Measurements from ENCODE around the gene SOWAHA. TPM values are rescaled to one million over a fixed set of nuclear protein-coding genes. Genes with fewer than 3 reads are reported as not detected.

The SOWAHA gene
- total RNA-seq, 4 donors from 2014 or later: 0.27 to 0.87 TPM; not detected in 2

DNA sequence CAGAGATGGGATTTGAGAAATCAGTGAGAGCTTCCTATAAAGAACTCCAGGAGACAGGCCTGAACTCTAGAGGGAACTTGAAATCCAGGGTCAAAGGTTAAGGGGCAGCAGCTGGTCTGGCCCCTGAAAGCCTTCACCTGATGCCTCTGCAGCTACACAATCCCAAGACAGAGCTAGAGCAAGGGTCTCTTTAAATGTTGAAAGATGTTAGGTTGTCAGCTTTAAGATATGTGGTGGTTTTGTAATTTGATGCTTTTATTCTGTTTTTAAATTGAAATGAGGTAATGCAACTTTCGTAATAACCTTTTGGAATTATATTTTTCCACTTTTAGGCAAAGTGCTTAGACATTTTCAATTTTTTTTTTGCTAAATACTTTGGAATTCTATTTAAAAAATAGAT, 2.4 kb downstream of the SOWAHA start:
- 80 to 89% methylated on average over 1 of the region's 1 CpG for WGBS, 2 donors (ENCODE audit: low coverage in 1 of 2)
- peaks cover 0 to 33% (median 9%) of the 10 kb centered on the region in 3 donors for H3K4me1 ChIP-seq
- no peak overlapping the region for H3K4me3 ChIP-seq
- no peak overlapping the region for H3K27ac ChIP-seq
- ATAC-seq: no peak
- TF ChIP-seq EP300 (IDR thresholded peaks at IDR 0.05): no peak
- TF ChIP-seq, protein P1, sequence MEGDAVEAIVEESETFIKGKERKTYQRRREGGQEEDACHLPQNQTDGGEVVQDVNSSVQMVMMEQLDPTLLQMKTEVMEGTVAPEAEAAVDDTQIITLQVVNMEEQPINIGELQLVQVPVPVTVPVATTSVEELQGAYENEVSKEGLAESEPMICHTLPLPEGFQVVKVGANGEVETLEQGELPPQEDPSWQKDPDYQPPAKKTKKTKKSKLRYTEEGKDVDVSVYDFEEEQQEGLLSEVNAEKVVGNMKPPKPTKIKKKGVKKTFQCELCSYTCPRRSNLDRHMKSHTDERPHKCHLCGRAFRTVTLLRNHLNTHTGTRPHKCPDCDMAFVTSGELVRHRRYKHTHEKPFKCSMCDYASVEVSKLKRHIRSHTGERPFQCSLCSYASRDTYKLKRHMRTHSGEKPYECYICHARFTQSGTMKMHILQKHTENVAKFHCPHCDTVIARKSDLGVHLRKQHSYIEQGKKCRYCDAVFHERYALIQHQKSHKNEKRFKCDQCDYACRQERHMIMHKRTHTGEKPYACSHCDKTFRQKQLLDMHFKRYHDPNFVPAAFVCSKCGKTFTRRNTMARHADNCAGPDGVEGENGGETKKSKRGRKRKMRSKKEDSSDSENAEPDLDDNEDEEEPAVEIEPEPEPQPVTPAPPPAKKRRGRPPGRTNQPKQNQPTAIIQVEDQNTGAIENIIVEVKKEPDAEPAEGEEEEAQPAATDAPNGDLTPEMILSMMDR (IDR thresholded peaks at IDR 0.05): no peak
- no peak for TF ChIP-seq POLR2AphosphoS5 (IDR thresholded peaks at IDR 0.05)
- TF ChIP-seq POLR2A (IDR thresholded peaks at IDR 0.05): no peak
- H3K27me3 ChIP-seq: peaks cover 56% of the 10 kb centered on the region
- H3K36me3 ChIP-seq: no peaks in the 10 kb centered on the region
- no peaks in the 10 kb centered on the region for H3K9me3 ChIP-seq

DNA sequence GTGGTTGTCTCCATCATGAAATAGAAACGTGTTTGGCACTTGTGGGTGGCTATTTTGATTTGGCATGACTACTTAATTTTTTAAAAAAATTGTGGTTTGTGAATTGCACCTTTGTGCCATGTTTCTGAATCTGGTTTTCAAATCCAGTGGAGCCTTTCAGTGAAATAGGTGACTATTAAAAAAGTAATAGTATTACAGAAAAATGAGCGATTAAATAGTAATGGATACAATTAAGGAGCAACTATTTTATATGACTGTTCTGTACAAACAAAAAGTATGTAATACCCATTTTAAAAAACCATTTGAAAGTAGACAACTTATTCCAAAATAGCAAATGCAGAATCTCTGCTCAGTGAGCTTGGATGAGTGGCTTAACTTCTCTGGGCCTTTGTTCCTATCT, 3.0 kb downstream of the SOWAHA start:
- no peak for TF ChIP-seq POLR2A (IDR thresholded peaks at IDR 0.05)
- TF ChIP-seq EP300 (IDR thresholded peaks at IDR 0.05): no peak
- no peak for TF ChIP-seq POLR2AphosphoS5 (IDR thresholded peaks at IDR 0.05)
- TF ChIP-seq, protein P1 (IDR thresholded peaks at IDR 0.05): no peak
- Histone ChIP-seq H3K27me3 (peaks cover 50% of the 10 kb centered on the region), H3K9me3 (no peaks in the 10 kb centered on the region), H3K27ac (no peak overlapping the region), H3K4me3 (no peak overlapping the region), H3K4me1 (peaks cover 0 to 33% (median 9%) of the 10 kb centered on the region in 3 donors), H3K36me3 (no peaks in the 10 kb centered on the region)
- ATAC-seq: no peak
- 85 to 87% methylated on average over 2 of the region's 2 CpGs for WGBS, 2 donors (ENCODE audit: low coverage in 1 of 2)

DNA sequence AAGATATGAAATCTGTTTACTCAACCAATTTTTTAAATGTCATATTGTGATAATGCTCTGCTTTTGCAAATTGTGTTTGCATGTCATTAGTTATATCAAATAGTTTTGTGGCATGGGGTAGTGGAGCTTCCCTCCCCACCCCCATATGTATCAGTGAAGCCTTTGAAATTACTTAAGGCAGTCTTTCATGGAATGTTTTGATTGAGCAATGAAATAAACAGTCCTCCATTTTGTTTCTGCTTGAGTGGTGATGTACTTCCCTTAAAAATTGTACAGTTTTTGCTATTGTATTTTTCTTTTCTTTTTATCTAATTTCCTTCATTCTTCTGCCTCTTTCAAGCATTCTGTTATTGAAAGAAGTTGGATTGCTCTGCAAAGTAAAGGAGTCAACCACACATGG, 3.5 kb downstream of the SOWAHA start:
- ATAC-seq: no peak
- H3K27ac ChIP-seq: no peak overlapping the region
- H3K9me3 ChIP-seq: no peaks in the 10 kb centered on the region
- peaks cover 0 to 33% (median 9%) of the 10 kb centered on the region in 3 donors for H3K4me1 ChIP-seq
- H3K36me3 ChIP-seq: no peaks in the 10 kb centered on the region
- peaks cover 45% of the 10 kb centered on the region for H3K27me3 ChIP-seq
- no peak overlapping the region for H3K4me3 ChIP-seq
- TF ChIP-seq POLR2AphosphoS5 (IDR thresholded peaks at IDR 0.05) (no peak), EP300 (IDR thresholded peaks at IDR 0.05) (no peak), POLR2A (IDR thresholded peaks at IDR 0.05) (no peak)
- TF ChIP-seq, protein P1 (IDR thresholded peaks at IDR 0.05): no peak

DNA sequence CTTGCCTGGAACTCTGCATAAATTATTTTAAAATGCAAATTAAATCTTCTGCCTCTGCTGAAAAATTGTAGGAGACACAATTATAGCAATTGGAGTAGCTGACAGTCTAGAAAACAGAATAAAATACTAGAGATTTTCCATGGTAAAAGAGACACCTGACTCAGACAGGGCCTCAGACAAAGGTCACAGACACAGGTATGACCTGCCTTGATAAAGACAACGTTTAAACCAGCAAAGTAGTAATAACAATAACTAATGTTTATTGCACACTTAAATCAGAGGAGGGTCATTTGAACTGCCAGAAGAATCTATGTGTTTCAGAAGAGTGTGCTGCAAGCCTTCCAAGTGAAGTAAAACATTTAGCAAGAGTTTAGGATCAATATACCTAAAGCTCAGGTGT, 3.9 kb downstream of the SOWAHA start:
- peaks cover 41% of the 10 kb centered on the region for H3K27me3 ChIP-seq
- no peaks in the 10 kb centered on the region for H3K9me3 ChIP-seq
- no peak overlapping the region for H3K27ac ChIP-seq
- H3K36me3 ChIP-seq: no peaks in the 10 kb centered on the region
- ATAC-seq: no peak
- peaks cover 0 to 33% (median 9%) of the 10 kb centered on the region in 3 donors for H3K4me1 ChIP-seq
- 64 to 73% methylated on average over 1 of the region's 1 CpG for WGBS, 2 donors (ENCODE audit: low coverage in 1 of 2)
- no peak overlapping the region for H3K4me3 ChIP-seq
- no peak for TF ChIP-seq EP300 (IDR thresholded peaks at IDR 0.05)
- TF ChIP-seq POLR2A (IDR thresholded peaks at IDR 0.05): no peak
- no peak for TF ChIP-seq POLR2AphosphoS5 (IDR thresholded peaks at IDR 0.05)
- TF ChIP-seq, protein P1 (IDR thresholded peaks at IDR 0.05): no peak

DNA sequence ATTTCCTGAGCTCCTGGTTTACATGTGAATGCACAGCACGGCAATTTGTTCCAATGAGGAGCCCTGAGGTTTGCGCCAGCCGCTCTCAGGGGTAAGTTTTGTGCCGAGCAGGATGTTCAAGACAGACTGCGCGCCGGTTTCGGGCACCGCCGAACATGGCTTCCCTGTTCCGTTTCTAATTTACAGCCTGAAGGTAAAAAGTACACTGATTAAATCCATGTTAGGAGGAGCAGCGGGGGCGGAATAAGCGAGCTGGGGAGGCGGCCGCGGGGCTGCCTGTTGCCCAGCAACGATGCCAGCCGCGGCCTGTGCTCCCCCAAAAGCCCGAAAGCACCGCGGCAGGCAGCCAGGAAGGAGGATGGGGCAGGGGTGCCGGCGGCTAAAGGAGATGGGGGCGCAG, 6.4 kb downstream of the SOWAHA start:
- Histone ChIP-seq H3K27ac (no peak overlapping the region), H3K4me1 (peaks cover 0 to 24% (median 4%) of the 10 kb centered on the region in 3 donors), H3K9me3 (no peaks in the 10 kb centered on the region), H3K36me3 (peaks cover 0 to 1% of the 10 kb centered on the region in 2 donors), H3K27me3 (peaks cover 16% of the 10 kb centered on the region), H3K4me3 (no peak overlapping the region)
- TF ChIP-seq EP300 (IDR thresholded peaks at IDR 0.05) (no peak), POLR2A (IDR thresholded peaks at IDR 0.05) (no peak), POLR2AphosphoS5 (IDR thresholded peaks at IDR 0.05) (no peak)
- TF ChIP-seq, protein P1 (IDR thresholded peaks at IDR 0.05): no peak
- 38 to 40% methylated on average over 11 to 17 of the region's 26 CpGs for WGBS, 2 donors (ENCODE audit: low coverage in 1 of 2)
- ATAC-seq: no peak
